Measurements from ENCODE around the gene VWA5B2.

VWA5B2 gene

DNA sequence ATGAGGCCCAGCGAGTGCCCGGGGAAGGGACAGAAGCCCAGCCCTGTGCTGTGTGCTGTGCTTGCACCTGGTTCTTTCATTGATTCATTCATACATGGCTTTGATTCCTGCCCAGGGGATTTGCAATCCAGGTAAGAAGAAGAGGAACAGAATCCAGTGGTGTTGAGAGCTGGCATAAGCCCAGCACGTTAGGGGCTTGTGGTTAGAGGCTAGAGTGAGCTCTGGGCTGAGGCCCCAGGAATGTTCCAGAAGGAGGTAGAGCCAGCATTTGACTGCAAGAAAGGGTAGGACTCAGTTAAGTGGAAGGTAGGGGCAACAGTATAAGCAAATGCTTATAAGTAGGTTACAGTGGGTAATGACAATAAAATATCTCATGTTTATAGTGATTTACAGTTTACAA is 2.3 kb downstream of the VWA5B2 start:
- intact Hi-C loops (cut with micrococcal nuclease) = no loop called here
- Mint-ChIP-seq H3K9me3 (no peaks in the 10 kb centered on the region), H3K27ac (no peak overlapping the region), H3K27me3 (peaks cover 65% of the 10 kb centered on the region), H3K4me3 (no peak overlapping the region), H3K4me1 (ENCODE audit: low read depth) (peaks cover 8% of the 10 kb centered on the region), H3K36me3 (ENCODE audit: low read depth) (no peaks in the 10 kb centered on the region)

DNA sequence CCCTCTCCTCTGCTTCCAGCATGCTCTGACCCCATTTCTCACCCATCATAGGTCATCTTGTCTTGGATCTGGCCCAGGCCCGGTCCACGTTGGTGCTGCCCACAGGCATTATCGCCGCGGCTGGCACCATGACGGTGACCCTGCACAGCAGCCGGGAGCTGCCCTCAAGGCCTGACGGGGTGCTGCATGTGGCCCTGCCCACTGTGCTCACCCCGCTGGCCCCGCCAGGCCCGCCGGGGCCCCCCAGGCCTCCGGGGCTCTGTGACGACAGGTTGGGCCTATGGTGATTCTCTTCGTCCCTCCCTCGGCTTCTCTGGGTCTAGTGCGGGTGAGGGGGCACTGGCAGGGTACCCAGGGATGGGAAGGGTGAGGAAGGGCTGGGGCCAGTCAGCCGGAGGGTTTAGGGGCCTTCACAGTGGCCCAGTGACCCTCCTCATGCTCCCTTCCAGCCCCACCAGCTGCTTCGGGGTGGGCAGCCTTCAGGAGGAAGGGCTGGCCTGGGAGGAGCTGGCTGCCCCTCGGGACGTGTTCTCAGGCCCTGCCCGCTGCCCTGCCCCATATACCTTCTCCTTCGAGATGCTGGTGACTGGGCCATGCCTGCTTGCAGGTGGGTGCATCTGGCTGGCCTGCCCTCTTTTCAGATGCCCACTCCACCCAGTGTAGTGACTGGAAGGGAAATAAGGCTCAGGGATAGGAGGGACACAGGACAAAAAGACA is 3.9 kb downstream of the VWA5B2 start:
- Mint-ChIP-seq H3K4me1 (ENCODE audit: low read depth) (peaks cover 8% of the 10 kb centered on the region), H3K4me3 (no peak overlapping the region), H3K27ac (no peak overlapping the region), H3K9me3 (no peaks in the 10 kb centered on the region), H3K36me3 (ENCODE audit: low read depth) (no peaks in the 10 kb centered on the region), H3K27me3 (peaks cover 55% of the 10 kb centered on the region)
- intact Hi-C loops (cut with micrococcal nuclease) = no loop called here

DNA sequence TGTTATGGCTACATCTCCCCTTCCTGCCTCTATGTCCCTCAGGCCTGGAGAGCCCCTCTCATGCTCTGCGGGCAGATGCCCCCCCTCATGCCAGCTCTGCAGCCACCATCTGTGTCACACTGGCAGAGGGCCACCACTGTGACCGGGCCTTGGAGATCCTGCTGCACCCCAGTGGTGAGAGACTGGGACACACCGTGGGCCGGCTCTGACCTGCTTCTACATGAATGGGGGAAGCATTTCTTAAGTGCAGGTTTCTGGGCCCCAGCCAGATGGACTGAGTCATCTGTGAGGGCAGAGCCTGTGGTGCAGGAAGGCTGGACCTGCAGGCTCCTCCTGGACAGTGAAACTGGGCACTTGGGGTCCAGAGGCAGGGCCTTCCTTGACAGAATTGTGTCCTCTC is 4.8 kb downstream of the VWA5B2 start:
- intact Hi-C loops (cut with micrococcal nuclease) = no loop called here
- H3K4me1 Mint-ChIP-seq (ENCODE audit: low read depth) = peaks cover 5% of the 10 kb centered on the region
- peaks cover 46% of the 10 kb centered on the region for H3K27me3 Mint-ChIP-seq
- H3K9me3 Mint-ChIP-seq = no peaks in the 10 kb centered on the region
- no peaks in the 10 kb centered on the region for H3K36me3 Mint-ChIP-seq (ENCODE audit: low read depth)
- H3K4me3 Mint-ChIP-seq = no peak overlapping the region
- no peak overlapping the region for H3K27ac Mint-ChIP-seq

DNA sequence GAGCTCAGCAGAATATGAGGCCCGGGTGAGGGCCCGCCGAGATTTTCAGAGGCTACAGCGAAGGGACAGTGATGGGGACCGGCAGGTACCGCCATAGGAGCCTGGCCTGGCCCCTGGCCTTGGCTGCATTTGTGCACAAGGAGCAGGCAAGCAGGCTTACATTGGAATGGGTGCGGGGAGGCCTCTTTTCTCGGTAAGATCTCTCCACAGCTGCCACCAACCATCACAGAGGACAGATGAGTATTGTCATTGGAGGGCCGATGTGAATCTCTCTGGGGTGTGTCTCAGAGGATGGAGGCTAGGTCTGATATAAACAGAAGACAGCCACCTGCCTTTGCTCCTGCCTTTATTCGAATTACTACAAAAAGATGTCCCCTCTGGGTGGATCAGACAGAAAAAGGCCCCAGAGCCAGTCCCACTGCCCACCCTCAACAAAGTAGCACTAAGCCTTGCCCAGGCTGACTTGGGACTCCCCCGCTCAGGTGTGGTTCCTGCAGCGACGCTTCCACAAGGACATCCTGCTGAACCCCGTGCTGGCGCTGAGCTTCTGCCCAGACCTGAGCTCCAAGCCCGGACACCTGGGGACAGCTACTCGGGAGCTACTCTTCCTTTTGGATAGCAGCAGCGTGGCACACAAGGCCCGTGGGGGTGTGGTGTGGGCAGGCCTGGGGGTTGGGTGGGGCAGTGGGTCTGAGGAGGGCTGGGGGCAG is 5.4 kb downstream of the VWA5B2 start:
- intact Hi-C loops (cut with micrococcal nuclease) = no loop called here
- Mint-ChIP-seq H3K9me3 (no peaks in the 10 kb centered on the region), H3K27ac (no peak overlapping the region), H3K4me1 (ENCODE audit: low read depth) (peaks cover 5% of the 10 kb centered on the region), H3K36me3 (ENCODE audit: low read depth) (no peaks in the 10 kb centered on the region), H3K4me3 (no peak overlapping the region), H3K27me3 (peaks cover 43% of the 10 kb centered on the region)

DNA sequence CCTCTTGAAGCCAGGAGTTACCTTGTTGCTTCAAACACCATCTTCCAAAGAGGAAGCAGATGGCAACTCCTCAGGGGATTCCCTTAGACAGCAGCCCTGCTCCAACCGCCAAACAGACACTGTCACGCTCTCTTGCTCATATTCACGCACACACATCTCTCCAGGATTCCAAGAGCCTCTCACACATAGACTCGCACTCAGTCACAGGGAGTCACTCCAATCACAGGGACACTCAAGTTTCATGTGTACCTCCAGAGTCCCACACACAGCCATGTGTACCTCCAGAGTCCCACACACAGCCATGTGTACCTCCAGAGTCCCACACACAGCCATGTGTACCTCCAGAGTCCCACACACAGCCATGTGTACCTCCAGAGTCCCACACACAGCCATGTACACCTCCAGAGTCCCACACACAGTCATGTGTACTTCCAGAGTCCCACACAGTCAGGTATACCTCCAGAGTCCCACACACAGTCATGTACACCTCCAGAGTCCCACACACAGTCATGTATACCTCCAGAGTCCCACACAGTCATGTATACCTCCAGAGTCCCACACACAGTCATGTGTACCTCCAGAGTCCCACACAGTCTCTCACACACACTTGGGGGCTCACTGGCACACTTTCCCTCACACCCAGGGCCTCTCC is 6.1 kb downstream of the VWA5B2 start:
- intact Hi-C loops (cut with micrococcal nuclease) = no loop called here
- no peaks in the 10 kb centered on the region for H3K36me3 Mint-ChIP-seq (ENCODE audit: low read depth)
- H3K27ac Mint-ChIP-seq = no peak overlapping the region
- H3K9me3 Mint-ChIP-seq = no peaks in the 10 kb centered on the region
- peaks cover 39% of the 10 kb centered on the region for H3K27me3 Mint-ChIP-seq
- no peak overlapping the region for H3K4me3 Mint-ChIP-seq
- H3K4me1 Mint-ChIP-seq (ENCODE audit: low read depth) = peaks cover 5% of the 10 kb centered on the region

DNA sequence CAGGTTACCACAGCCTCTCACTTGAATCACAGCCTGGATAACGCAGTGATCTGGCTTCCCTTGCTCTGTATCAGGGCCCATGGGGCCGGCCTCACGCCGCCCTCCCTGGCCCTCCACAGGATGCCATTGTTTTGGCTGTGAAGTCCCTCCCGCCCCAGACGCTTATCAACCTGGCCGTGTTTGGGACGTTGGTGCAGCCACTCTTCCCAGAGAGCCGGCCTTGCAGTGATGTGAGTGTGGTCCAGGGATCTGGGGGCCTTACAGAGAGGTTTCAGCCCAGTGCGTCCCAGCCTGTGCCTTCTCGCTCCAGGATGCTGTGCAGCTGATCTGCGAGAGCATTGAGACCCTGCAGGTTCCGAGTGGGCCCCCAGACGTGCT is 6.6 kb downstream of the VWA5B2 start:
- intact Hi-C loops (cut with micrococcal nuclease) = no loop called here
- no peak overlapping the region for H3K4me3 Mint-ChIP-seq

DNA sequence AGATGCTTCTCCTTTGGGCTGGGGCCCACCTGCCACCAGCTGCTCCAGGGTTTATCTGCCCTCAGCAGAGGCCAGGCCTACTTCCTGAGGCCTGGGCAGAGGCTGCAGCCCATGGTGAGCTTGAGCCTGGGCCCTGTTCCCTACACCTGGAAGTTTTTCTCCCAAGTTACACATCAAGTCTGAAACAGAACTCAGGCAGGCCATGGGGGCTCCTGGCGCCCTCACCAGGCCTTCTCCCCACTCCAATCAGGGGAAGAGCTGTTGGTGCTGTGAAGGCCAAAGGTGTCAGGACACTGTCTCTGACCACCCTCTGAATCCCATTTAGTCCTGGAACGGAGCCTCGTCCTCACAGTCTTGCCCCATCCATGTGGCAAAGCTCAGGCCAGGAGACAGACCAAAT is 7.3 kb downstream of the VWA5B2 start:
- Mint-ChIP-seq H3K27me3 (peaks cover 31% of the 10 kb centered on the region), H3K4me1 (ENCODE audit: low read depth) (peaks cover 5% of the 10 kb centered on the region), H3K9me3 (no peaks in the 10 kb centered on the region), H3K36me3 (ENCODE audit: low read depth) (no peaks in the 10 kb centered on the region), H3K4me3 (no peak overlapping the region), H3K27ac (no peak overlapping the region)
- intact Hi-C loops (cut with micrococcal nuclease) = no loop called here

More for the DNA sequence above, 6.6 kb downstream of the VWA5B2 start:
- Mint-ChIP-seq H3K4me1 (ENCODE audit: low read depth) (peaks cover 5% of the 10 kb centered on the region), H3K9me3 (no peaks in the 10 kb centered on the region), H3K27ac (no peak overlapping the region), H3K36me3 (ENCODE audit: low read depth) (no peaks in the 10 kb centered on the region), H3K27me3 (peaks cover 37% of the 10 kb centered on the region)

DNA sequence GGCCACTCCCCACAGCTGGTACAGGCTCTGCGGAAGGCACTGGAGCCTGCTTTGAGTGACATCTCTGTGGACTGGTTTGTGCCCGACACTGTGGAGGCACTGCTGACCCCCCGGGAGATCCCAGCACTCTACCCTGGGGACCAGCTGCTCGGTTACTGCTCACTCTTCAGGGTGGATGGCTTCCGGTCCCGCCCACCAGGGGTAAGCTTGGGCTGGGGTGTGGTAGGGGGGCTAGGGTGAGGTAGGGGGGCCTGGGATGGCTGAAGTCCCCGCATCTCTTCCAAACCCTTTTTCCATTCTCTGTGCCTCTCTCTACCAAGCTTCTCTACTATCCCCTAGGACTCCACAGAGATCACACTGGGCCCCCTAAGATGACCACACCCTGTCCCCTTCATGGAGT is 7.8 kb downstream of the VWA5B2 start:
- intact Hi-C loops (cut with micrococcal nuclease) = no loop called here
- H3K9me3 Mint-ChIP-seq = no peaks in the 10 kb centered on the region
- H3K36me3 Mint-ChIP-seq (ENCODE audit: low read depth) = peaks cover 4% of the 10 kb centered on the region
- peaks cover 5% of the 10 kb centered on the region for H3K4me1 Mint-ChIP-seq (ENCODE audit: low read depth)
- H3K27ac Mint-ChIP-seq = no peak overlapping the region
- H3K4me3 Mint-ChIP-seq = no peak overlapping the region
- peaks cover 25% of the 10 kb centered on the region for H3K27me3 Mint-ChIP-seq

DNA sequence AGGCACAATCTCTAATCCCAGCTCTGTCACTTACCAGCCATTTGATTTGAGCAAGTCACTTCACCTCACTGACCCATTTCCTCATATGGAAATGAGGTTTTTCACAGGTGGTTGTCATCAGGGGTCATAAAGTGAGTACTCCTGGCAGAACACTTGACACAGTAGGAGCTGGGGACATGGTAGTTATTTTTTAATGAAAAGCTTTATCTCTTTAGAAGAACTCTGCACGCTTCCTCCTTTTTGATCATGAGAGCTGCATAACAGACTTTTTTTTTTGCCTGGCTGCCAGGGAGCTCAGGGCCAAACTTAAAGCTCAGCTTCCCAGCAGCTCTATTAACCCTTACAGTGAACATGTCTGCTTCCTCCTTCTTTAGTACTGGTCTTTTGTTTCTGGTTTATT is 8.4 kb downstream of the VWA5B2 start:
- H3K4me3 Mint-ChIP-seq = no peak overlapping the region
- H3K4me1 Mint-ChIP-seq (ENCODE audit: low read depth) = peaks cover 5% of the 10 kb centered on the region
- H3K9me3 Mint-ChIP-seq = no peaks in the 10 kb centered on the region
- H3K27me3 Mint-ChIP-seq = peaks cover 19% of the 10 kb centered on the region
- no peak overlapping the region for H3K27ac Mint-ChIP-seq
- H3K36me3 Mint-ChIP-seq (ENCODE audit: low read depth) = peaks cover 10% of the 10 kb centered on the region
- intact Hi-C loops (cut with micrococcal nuclease) = no loop called here

DNA sequence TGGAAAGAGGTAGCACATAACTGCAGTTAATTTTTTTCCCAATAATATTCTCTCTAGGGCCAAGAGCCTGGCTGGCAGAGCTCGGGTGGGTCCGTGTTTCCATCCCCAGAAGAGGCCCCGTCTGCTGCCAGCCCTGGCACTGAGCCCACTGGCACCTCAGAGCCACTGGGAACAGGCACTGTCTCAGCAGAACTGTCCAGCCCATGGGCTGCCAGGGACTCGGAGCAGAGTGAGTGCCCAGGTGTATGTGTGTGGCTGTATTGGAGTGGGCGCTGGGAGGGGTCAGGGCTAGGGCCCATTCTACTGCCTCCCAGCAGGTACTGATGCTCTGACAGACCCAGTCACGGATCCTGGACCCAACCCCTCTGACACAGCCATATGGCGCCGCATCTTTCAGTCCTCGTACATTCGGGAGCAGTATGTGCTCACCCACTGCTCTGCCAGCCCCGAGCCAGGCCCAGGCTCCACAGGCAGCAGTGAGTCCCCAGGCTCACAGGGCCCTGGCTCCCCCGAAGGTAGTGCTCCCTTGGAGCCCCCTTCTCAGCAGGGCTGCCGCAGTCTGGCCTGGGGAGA is 8.9 kb downstream of the VWA5B2 start:
- Mint-ChIP-seq H3K4me3 (no peak overlapping the region), H3K9me3 (no peaks in the 10 kb centered on the region), H3K36me3 (ENCODE audit: low read depth) (peaks cover 15% of the 10 kb centered on the region), H3K27me3 (peaks cover 15% of the 10 kb centered on the region), H3K27ac (no peak overlapping the region), H3K4me1 (ENCODE audit: low read depth) (peaks cover 5% of the 10 kb centered on the region)
- intact Hi-C loops (cut with micrococcal nuclease) = no loop called here

DNA sequence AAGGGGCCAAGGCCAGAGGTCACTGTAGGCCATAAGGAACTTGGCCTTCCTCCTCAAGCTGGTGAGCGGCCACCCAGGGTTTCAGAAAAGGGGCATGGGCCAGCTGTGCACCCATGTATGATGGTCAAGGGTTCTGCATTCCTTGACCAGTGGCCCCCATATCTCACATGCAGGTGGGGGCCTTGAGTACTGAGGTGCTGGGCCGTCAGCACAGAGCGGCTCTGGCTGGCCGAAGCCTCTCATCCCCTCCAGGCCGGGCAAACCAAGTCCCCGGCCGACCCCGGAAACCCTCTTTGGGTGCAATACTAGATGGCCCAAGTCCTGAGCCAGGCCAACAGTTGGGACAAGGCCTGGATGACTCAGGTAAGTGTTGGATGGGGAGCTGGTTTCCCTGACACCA is 9.8 kb downstream of the VWA5B2 start:
- peaks cover 6% of the 10 kb centered on the region for H3K27me3 Mint-ChIP-seq
- intact Hi-C loops (cut with micrococcal nuclease) = no loop called here
- no peak overlapping the region for H3K4me3 Mint-ChIP-seq
- no peaks in the 10 kb centered on the region for H3K9me3 Mint-ChIP-seq
- H3K4me1 Mint-ChIP-seq (ENCODE audit: low read depth) = peaks cover 5% of the 10 kb centered on the region
- peaks cover 24% of the 10 kb centered on the region for H3K36me3 Mint-ChIP-seq (ENCODE audit: low read depth)
- H3K27ac Mint-ChIP-seq = no peak overlapping the region

DNA sequence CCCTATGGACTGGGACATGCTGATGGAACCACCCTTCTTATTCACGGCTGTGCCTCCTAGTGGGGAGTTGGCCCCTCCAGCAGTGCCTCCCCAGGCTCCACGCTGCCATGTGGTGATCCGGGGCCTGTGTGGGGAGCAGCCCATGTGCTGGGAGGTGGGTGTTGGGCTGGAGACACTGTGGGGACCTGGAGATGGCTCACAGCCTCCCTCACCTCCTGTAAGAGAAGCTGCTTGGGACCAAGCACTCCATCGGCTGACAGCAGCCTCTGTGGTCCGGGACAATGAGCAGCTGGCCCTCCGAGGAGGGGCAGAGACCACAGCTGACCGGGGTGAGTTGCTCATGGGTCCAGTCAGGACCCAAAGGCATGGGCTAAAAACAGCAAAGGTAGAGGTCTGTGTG is 10.3 kb downstream of the VWA5B2 start:
- Mint-ChIP-seq H3K4me3 (no peak overlapping the region), H3K9me3 (no peaks in the 10 kb centered on the region), H3K27ac (no peak overlapping the region), H3K4me1 (ENCODE audit: low read depth) (peaks cover 5% of the 10 kb centered on the region), H3K27me3 (peaks cover 2% of the 10 kb centered on the region), H3K36me3 (ENCODE audit: low read depth) (peaks cover 29% of the 10 kb centered on the region)
- intact Hi-C loops (cut with micrococcal nuclease) = no loop called here

DNA sequence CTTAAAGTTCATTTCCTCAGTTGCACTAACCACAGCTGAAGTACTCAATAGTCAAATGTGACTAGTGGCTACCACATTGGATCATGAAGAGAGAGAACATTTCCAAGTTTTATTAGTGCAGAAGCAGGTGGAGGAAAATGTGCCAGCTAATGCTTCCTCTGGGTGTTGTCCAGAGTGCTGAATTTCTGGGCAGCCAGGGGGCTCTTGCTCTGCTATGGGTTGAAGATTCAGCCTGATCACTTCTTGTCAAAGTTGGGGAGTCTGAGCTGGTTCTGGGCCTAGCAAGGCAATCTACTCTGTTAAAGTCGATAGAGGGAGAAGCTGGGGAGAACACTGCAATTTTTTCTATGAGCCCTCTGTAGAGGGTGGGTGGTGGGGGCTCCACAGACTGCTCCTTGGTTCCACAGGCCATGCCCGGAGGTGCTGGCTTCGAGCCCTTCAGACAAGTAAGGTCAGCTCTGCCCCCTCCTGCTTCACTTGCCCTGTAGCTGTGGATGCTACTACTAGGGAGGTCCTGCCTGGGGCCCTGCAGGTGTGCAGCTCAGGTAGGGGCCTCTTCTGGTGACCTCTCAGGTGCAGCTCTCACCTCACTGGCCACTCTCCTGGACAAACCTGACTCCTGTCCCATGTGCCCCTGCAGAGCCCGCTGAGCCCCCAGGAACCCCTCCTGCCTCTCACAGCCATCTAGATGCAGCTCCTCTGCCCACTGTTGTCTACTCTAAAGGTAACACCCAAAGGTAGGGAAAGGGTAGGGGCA is 11.2 kb downstream of the VWA5B2 start:
- no peak overlapping the region for H3K27ac Mint-ChIP-seq
- H3K36me3 Mint-ChIP-seq (ENCODE audit: low read depth) = peaks cover 37% of the 10 kb centered on the region
- peaks cover 2% of the 10 kb centered on the region for H3K27me3 Mint-ChIP-seq
- peaks cover 5% of the 10 kb centered on the region for H3K4me1 Mint-ChIP-seq (ENCODE audit: low read depth)
- H3K4me3 Mint-ChIP-seq = no peak overlapping the region
- intact Hi-C loops (cut with micrococcal nuclease) = no loop called here
- H3K9me3 Mint-ChIP-seq = no peaks in the 10 kb centered on the region

DNA sequence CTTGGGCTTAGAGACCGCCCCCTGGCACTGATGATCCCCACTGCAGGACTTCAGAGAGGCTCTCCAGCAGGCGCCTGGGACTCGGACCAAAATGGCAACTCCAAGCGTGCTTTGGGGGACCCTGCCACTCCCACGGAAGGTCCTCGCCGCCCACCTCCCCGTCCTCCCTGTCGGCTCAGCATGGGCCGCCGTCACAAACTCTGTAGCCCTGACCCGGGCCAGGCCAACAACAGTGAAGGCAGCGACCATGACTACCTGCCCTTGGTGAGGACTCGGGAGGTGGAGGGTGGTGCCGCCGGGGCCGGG is 11.7 kb downstream of the VWA5B2 start:
- Mint-ChIP-seq H3K4me3 (no peak overlapping the region), H3K27me3 (peaks cover 2% of the 10 kb centered on the region), H3K36me3 (ENCODE audit: low read depth) (peaks cover 43% of the 10 kb centered on the region), H3K4me1 (ENCODE audit: low read depth) (peaks cover 9% of the 10 kb centered on the region), H3K27ac (no peak overlapping the region), H3K9me3 (no peaks in the 10 kb centered on the region)
- intact Hi-C loops (cut with micrococcal nuclease) = no loop called here

Measured in dendritic cell treated with granulocyte-macrophage colony-stimulating factor and Interleukin-4, amounts not matched to agents 40 ng/mL and 50 ng/mL, for 4 days (primary cell).